Cardiac fibroblast (primary cell): ENCODE measurements around the gene SYCE1L.
"Not testable (repeated sequence)": the region's sequence is repeated elsewhere in the genome, so short reads cannot be mapped to it uniquely, and the experiment has no call there.

ENCODE experiments used
- DNase-seq, 2 donors: peaks; one replicate each; pipeline versions ENCODE4 v3.0.0 to v3.0.0-alpha.2; 2010; ENCODE audit warnings: low read depth in 2 of 2
- H3K4me3 ChIP-seq, 2 donors: replicated peaks in 1 of 2; 1 replicate in 1 of 2; 2 replicates in 1 of 2; pipeline ENCODE4 v1.5.1; 2011; ENCODE audit warnings: low read depth in 2 of 2, low read length in 2 of 2, mild to moderate bottlenecking in 2 of 2, moderate library complexity in 1 of 2
- CTCF ChIP-seq: IDR thresholded peaks from one replicate; pipeline ENCODE4 v1.5.1; 2011; ENCODE audit warnings: low read depth, mild to moderate bottlenecking, low read length, inconsistent platforms

Gene SYCE1L

GRCh38 chr16:77169650-77170236 lies 29.5 kb upstream of the SYCE1L start:
- TF ChIP-seq CTCF = peak; percentile 78
- H3K4me3 ChIP-seq = no peak overlapping the region
- peak; percentile 44 to 63 for DNase-seq

DNA sequence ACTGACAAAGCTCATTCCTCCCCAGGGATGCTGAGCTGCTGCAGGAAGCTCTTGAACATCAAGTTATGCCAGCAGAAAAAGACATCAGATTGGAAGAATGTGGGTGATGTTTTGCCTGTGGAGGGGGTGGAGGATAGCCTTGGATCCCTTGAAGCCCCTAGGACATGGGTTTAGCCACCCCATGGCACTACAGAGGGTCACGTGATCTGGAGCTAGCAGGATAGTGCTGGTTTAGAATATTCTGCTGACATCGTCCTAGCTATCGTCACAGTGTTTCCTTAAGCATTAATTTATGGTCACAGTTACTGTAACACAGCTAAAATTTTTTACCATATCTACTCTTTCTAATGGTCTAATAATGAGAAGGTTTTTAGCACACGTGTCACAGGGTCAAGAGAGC lies 28.4 kb upstream of the SYCE1L start:
- no peak for DNase-seq
- no peak overlapping the region for H3K4me3 ChIP-seq
- TF ChIP-seq CTCF = no peak

GRCh38 chr16:77171745-77172635 lies 27.2 kb upstream of the SYCE1L start:
- DNase-seq = peak; percentile 74 to 78
- peak; percentile 63 for TF ChIP-seq CTCF
- no peak overlapping the region for H3K4me3 ChIP-seq

DNA sequence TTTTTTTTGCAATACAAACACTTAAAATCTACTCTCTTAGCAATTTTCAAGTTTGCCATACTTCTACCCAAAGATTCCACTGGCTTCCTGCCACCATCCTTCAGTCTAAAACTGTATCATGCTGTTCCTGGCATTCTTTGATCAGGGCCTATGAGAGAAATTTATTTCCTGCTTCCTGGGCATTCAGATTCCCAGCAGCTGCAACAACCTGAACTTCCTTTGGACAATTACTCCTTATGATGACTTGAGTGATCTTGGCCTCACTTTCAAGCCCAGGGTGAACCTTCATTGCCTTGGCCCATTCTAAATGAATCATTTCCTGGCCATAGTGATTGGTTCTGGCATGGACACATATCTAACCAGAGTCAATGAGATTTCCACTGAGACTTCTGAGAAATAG lies 26.3 kb upstream of the SYCE1L start:
- no peak overlapping the region for H3K4me3 ChIP-seq
- TF ChIP-seq CTCF = no peak
- peak; percentile 7 to 10 for DNase-seq

DNA sequence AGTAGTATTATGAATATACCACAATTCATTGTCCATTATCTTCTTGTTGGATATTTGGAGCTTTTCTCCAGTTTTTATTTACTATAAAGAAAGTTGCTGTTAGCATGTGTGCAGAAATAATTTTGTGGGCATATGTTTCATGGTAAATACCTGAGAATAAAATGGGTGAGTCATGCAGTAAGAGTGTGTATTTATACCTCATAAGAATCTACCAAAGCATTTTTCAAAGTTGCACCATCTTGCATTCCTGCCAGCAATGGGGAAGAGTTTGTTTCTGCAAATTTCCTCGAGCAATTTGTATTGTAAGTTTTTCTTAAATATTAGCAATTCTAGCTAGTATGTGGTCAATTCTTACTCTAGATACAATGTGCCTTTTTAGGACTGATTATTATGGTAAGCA lies 16.1 kb upstream of the SYCE1L start:
- H3K4me3 ChIP-seq = no peak overlapping the region
- DNase-seq = peak in 1 of 2 donors; percentile 17
- no peak for TF ChIP-seq CTCF

DNA sequence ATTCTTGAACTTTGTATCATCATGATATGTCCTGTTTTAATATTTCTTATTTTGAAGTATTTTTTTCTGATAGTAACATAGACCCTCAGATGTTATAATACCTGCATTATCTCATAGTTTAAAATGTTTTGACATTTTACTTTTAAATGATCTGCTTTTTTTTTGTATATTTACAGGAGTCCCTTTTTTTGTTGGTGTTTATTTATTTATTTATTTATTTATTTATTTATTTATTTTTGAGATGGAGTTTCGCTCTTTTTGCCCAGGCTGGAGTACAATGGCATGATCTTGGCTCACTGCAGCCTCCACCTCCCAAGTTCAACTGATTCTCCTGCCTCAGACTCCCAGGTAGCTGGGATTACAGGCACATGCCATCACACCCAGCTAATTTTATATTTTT lies 12.9 kb upstream of the SYCE1L start:
- not testable (repeated sequence) for DNase-seq, H3K4me3 ChIP-seq

DNA sequence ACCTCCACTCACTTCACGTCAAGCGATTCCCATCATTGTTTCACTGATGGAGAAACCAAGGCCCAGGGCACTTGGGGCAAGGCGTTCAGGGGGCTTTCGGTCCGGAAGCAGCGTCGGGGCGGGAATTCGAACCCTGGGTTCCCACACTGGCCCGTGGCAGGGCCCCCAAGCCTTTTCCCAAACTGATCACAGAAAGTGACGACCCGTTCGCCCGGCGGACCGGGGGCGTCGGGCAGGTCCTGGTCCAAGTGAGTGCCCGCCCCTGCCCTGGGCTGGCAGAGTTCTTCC lies 9.1 kb upstream of the SYCE1L start:
- TF ChIP-seq CTCF = no peak
- peak overlapping the region; percentile 95 to 98 for H3K4me3 ChIP-seq
- DNase-seq = no peak
